ENCODE measurements around the gene FSTL4.

GRCh38 chr5:133582971-133583370 is 29.4 kb downstream of the FSTL4 start:
- TF ChIP-seq CTCF (conservative IDR thresholded peaks at IDR 0.05; ENCODE audit: low read depth in 2 of 2) (no peak), EZH2 (IDR thresholded peaks at IDR 0.05; ENCODE audit: low read depth, unreplicated experiment) (no peak), POLR2AphosphoS5 (IDR thresholded peaks at IDR 0.05; ENCODE audit: low read depth) (no peak)
